Ovary (tissue), 3 donors: ENCODE measurements around the gene SIK3.

Source experiments
- CTCF ChIP-seq, 3 donors: fragments of 450-650 bp in 2 of 3; fragments of 200-600 bp in 1 of 3; IDR thresholded peaks; one replicate each; pipeline versions ENCODE4 v1.5.1 to v1.8.0; 2016 to 2022; ENCODE audit warnings: antibody characterized with exemption in 3 of 3, mild to moderate bottlenecking in 1 of 3
- POLR2A ChIP-seq: fragments of 450-650 bp; IDR thresholded peaks from one replicate; pipeline ENCODE4 v1.6.1; 2017; ENCODE audit warnings: antibody characterized with exemption, mild to moderate bottlenecking, moderate library complexity
- donor health status: DM: no; HTN: no; CAD: no.

DNA sequence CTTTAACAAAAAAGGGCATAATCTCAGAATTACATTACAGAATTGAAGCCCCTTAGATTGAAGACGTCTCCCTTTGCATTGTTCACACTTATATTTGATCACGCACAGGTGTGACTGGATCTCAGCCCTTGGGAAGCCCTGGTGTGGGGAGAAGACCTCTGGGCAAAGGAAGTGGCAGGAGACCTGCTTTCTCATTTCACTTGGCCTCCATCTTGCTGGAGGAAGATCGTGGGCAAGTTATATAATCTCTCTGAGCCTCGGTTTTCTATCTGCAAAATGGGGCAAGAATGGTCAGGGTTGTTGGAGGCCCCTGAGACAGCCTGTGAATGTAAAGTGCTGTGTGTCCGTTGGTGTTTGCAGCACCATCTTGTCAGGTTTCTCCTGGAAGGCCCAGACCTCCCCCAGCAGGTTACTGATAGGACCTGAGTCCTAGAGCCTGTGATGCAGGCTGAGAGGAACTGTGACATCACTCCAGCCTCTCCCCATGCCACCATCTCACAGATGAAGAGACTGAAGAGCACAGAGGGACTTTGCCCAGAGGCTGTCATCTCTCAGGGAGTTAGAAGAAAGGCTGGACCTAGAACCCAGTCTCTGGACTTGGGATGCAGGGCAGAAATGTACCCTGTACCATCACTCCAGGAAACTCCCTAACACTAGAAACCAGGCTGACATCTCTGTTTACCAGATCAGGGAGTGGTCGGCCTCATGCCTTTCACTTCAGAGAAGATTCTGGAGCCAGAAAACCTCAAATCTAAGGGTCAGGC, 259.7 kb downstream of the SIK3 start:
- no peak for TF ChIP-seq CTCF (IDR thresholded peaks at IDR 0.05)
- TF ChIP-seq POLR2A: no peak
